GM19455 (cell line): ENCODE data around the gene PEX10.

Experiments used
- ATAC-seq: cut with Tn5 transposase; IDR thresholded peaks from one replicate; pipeline ENCODE4 v1.9.1; 2021; ENCODE audit not compliant: unreplicated experiment

Gene PEX10

GRCh38 chr1:2377751-2378440, 34.5 kb downstream of the PEX10 start:
- ATAC-seq: no peak

GRCh38 chr1:2376931-2377672, 35.3 kb downstream of the PEX10 start:
- ATAC-seq: no peak

- ATAC-seq: no peak
These were observed 36.1 kb downstream of the PEX10 start for GRCh38 chr1:2376261-2376741.

GRCh38 chr1:2375923-2376260, 36.5 kb downstream of the PEX10 start:
- ATAC-seq: no peak

- ATAC-seq: no peak
These were observed 37.0 kb downstream of the PEX10 start for GRCh38 chr1:2375246-2375922.

- no peak for ATAC-seq
These were observed 37.9 kb downstream of the PEX10 start for GRCh38 chr1:2374252-2375155.

GRCh38 chr1:2373551-2374251, 38.7 kb downstream of the PEX10 start:
- ATAC-seq: no peak

- no peak for ATAC-seq
These were observed 39.5 kb downstream of the PEX10 start for GRCh38 chr1:2372551-2373490.

- ATAC-seq: no peak
These were observed 44.2 kb downstream of the PEX10 start for GRCh38 chr1:2368053-2368744.

GRCh38 chr1:2363847-2364513, 48.4 kb downstream of the PEX10 start:
- ATAC-seq: no peak

GRCh38 chr1:2360588-2361364, 51.6 kb downstream of the PEX10 start:
- no peak for ATAC-seq

GRCh38 chr1:2358651-2359640, 53.4 kb downstream of the PEX10 start:
- ATAC-seq: no peak

- no peak for ATAC-seq
These were observed 54.3 kb downstream of the PEX10 start for GRCh38 chr1:2358072-2358471.

GRCh38 chr1:2356911-2357845, 55.2 kb downstream of the PEX10 start:
- no peak for ATAC-seq

GRCh38 chr1:2356401-2356800, 56.0 kb downstream of the PEX10 start:
- ATAC-seq: no peak
